HG03095 (cell line): ENCODE measurements around the gene AHSA1.
"Not testable (repeated sequence)": the region's sequence is repeated elsewhere in the genome, so short reads cannot be mapped to it uniquely, and the experiment has no call there.

Experiments used
- ATAC-seq: cut with Tn5 transposase; IDR thresholded peaks from one replicate; pipeline ENCODE4 v1.9.1; 2021; ENCODE audit warnings: moderate library complexity; ENCODE audit not compliant: unreplicated experiment

The AHSA1 gene

DNA sequence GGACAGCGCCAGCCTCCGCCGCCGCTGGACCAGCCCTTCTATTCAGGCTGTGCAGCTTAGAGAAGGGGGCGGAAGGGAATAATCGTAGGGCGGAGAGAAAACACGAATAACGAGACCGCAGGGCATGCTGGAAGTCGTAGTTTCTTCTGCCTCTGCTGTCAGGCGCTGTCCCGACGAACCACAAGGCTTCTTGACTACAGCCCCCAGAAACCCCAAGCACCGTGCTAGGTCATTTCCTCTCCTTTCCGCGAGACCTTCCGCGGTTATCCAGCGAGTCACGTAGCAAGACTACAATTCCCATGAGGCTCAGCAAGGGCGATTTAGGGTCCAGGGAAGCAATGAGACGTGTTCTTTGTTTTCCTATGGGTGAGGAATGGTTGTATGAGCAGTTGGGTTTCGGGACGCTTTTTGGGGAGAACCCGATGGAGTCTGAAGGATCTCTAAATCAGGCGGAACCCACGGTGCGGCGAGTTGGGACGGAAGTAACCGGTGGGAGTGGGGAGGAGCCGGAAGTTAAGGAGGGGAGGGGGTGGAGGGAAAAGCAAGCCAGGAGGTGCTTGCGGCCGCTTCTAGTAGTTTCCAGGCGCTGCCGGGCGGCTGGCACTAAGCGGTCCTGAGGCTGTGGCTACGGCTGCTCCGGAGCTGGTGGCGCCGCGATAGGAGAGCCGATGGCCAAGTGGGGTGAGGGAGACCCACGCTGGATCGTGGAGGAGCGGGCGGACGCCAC is at the start of gene AHSA1, which contains the start of gene VIPAS39:
Gene AHSA1, plus strand, starts transcription at position 572 of the 727 bp plus-strand sequence. Its CDS starts 97 bp downstream, at position 669.
Gene VIPAS39, minus strand, starts transcription at position 80 of the 727 bp plus-strand sequence. CDS start 3,499 bp downstream, outside the sequence.
- ATAC-seq: peak; percentile 89

DNA sequence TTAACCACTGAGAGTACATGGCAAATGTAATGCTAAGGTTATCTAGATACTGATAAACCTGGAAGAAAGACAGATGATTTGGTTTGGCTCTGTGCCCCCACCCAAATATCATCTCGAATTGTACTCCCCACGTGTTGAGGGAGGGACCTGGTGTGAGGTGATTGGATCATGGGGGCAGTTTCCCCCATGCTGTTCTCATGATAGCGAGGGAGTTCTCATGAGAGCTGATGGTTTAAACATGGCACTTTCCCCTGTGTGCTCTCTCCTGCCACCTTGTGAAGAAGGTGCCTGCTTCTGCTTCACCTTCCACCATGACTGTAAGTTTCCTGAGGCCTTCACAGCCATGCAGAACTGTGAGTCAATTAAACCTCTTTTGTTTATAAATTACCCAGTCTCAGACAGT is 48.8 kb upstream of the AHSA1 start:
- no peak for ATAC-seq

GRCh38 chr14:77415403-77416030 is 42.4 kb upstream of the AHSA1 start:
- ATAC-seq: not testable (repeated sequence)

- ATAC-seq: not testable (repeated sequence)
Measured at GRCh38 chr14:77416098-77416497, 41.8 kb upstream of the AHSA1 start.

- ATAC-seq: no peak
Measured at GRCh38 chr14:77416836-77417235, 41.1 kb upstream of the AHSA1 start.

DNA sequence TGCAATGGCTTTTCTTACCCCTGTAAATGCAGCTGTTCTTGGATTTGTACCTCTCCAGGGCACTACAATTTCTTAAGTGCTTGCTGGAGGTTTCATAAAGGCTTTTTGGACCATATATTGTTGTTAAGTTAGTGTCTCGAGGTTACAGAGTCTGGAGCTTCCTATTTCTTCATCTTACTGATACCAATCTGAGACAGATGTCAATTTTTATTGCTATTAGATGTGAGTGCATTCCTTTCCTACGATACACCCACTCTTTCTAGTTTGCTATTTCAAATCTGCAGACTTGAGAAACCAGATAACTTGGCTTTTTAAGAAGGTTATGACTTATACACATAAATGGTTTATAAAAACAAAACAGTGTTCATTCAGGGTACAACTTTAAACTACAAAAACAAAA is 36.7 kb upstream of the AHSA1 start:
- ATAC-seq: no peak

GRCh38 chr14:77423423-77423822 is 34.5 kb upstream of the AHSA1 start, which contains the start of gene NOXRED1:
TSS of gene NOXRED1 (minus strand) at chr14:77423523. CDS start at chr14:77422889, 634 bp downstream.
- no peak for ATAC-seq

- ATAC-seq: no peak
Measured at GRCh38 chr14:77424862-77425261, 33.0 kb upstream of the AHSA1 start.

DNA sequence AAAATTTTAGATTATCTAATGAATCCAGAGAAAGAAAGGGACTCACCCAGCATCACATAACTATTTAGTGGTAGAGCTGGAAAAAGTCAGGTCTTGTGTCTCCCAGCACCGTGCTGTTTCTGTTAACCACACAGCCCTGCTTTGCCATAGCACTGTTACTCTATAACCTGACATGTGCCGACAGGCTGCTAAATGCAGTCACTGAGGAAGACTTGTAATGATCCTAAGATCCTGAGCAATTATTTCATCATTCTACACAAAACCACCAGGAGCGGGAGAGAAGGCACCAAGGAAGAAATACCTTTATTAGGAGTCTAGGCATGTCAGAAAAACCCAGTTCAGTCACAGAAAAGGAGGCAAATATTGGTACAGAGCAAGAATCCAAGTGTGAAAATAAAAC is 31.5 kb upstream of the AHSA1 start:
- no peak for ATAC-seq

GRCh38 chr14:77436042-77436441 is 21.9 kb upstream of the AHSA1 start:
- no peak for ATAC-seq

- ATAC-seq: no peak
Measured at GRCh38 chr14:77438596-77438995, 19.3 kb upstream of the AHSA1 start.

DNA sequence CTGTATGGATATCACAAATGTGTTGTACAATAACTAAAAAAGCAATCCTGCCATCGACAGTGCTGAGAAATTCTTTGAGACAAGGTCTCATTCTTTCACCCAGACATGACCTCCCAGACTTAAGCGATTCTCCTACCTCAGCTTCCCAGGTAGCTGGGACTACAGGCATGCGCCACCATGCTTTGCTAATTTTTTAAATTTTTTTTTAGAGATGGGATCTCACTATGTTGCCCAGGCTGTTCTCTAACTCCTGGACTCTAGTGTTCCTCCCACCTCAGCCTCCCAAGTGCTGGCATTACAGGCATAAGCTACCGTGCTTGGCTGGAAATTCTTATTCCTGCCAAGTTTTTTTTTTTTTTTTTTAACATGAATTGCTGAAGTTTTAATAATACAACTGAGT is 18.0 kb upstream of the AHSA1 start:
- ATAC-seq: no peak

DNA sequence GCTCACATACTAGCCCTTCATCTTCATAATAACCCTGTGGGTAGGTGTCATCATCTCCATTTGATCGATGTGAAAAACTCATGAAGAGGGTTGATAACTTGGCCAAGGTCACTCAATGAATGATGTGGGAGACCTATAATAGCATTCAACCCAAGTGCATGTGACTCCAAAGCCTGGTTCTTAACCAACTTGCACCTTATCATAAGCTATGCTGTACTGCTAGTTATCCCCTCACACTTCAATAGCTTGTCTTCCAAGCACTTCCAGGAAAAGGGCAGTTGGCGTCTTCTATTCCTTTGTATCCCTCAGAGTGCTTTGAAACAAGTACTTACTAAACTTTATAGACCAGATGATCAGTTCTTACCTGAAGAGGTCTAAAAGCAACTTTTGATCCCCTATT is 15.7 kb upstream of the AHSA1 start:
- no peak for ATAC-seq

- ATAC-seq: no peak
Measured at GRCh38 chr14:77455966-77456640, 1.8 kb upstream of the AHSA1 start.

DNA sequence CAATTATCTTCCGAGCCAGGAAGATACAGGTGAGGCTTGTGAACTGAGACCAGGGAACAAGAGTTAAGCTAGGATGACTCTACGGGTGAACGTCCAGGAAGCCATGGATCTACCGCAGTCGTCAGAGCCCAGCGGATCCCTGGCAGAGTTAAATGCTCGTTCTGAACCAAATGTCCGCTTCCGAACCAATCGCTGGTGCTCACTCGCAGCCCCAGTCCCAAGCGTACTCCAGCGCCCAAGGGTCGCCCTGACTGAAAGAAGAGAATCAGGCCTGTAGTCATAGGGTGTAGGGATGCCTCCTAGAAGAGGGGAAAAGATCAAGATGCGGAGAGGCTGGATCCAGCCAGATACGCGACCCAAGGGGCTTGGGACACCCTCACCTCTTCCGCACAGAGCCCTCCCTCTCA is 775 bp upstream of the AHSA1 start:
- ATAC-seq: peak; percentile 9

DNA sequence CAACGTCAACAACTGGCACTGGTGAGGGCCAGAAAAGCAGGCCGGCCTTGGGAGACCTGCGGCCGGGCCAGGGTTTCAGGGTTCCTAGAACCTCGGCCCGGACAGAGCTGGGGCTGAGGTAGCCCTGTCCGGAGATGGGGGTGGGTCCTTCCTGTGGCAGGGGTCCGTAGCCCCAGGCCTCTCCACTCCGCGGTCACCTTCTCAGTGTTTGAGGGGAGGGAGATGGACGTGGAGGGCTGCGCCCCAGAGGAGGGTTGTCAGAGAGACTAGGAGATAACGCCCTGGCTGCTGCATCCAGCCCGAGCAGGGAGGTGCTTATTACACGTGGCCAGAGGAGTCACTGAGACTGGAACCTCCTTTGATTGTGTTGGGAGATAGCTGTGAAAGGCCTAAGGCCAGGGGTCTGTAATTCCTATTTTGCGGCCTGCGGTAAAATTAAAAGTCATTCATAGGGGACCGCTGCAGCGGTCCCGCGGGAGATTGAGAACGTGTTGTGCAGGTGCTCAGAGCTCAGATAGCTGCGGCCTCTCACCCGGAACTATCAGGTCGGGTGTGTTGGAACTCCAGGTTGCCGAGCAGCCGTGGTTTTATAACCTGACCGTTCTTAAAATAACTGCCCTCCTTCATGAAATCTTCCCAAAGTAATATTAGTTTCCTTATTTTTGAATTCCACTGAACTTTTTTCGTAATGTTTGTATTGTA is 507 bp downstream of the AHSA1 start:
- peak; percentile 18 for ATAC-seq

GRCh38 chr14:77459072-77459723 is 1.3 kb downstream of the AHSA1 start:
- ATAC-seq: no peak

DNA sequence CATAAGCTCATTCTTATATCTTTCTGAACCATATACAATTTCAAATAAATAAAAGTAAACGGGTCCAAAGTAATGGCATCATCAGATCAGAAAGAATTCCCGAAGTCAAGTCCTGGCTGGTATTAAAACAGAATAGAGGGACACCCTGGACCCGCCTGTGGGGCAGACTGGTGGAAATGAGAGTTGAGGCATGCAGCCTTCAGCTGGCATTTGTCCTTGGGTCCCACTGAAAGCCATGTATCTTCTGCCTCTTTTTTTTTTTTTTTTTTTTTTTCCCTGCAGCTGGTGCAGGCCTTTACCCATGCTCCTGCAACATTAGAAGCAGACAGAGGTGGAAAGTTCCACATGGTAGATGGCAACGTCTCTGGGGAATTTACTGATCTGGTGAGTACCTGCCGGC is 9.9 kb downstream of the AHSA1 start:
- no peak for ATAC-seq

DNA sequence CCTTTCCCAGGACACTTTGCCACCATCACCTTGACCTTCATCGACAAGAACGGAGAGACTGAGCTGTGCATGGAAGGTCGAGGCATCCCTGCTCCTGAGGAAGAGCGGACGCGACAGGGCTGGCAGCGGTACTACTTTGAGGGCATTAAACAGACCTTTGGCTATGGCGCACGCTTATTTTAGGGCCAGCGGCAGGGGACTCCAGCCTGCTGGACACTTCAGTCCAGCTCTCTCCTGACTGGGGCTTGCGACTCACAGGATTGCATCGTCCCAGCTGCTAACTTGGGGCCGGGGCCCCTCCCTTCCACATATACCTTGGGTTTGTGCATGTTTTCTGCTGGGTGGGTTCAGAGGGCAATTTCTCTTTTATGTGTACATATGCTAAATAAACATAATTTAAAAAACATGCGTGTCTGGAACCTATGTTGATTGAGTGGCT is 11.2 kb downstream of the AHSA1 start:
- no peak for ATAC-seq

DNA sequence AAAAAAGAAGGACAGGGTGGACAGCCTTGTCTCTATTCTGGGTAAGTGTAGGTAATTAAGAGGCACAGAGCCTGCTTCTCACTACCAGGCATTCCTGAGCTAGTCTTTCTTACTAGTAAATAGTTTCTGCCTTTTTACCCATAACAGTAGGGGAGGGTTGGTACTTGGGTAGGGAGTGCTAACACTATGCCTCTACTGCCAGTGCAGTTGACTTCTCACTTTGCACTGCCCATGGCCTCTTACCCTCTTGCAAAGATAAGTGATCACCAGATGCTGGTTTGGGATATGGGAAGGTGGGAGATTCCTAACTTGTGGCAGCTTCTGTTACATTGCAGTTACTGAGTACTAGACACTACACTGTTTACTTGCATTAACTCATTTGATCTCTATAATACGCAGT is 11.6 kb downstream of the AHSA1 start:
- no peak for ATAC-seq
